ENCODE data around the gene ZNF281.

The ZNF281 gene

GRCh38 chr1:200391747-200392146 is 18.1 kb downstream of the ZNF281 start:
- no peak for DNase-seq (ENCODE audit: low spot score)

- no peak for DNase-seq (ENCODE audit: low spot score)
These were observed 21.0 kb downstream of the ZNF281 start for GRCh38 chr1:200388791-200389190.

GRCh38 chr1:200386416-200386815 is 23.4 kb downstream of the ZNF281 start:
- DNase-seq (ENCODE audit: low spot score) = no peak

GRCh38 chr1:200384818-200385390 is 24.9 kb downstream of the ZNF281 start:
- no peak for DNase-seq (ENCODE audit: low spot score)

- no peak for DNase-seq (ENCODE audit: low spot score)
These were observed 28.4 kb downstream of the ZNF281 start for GRCh38 chr1:200381256-200381984.

- no peak for DNase-seq (ENCODE audit: low spot score)
These were observed 29.2 kb downstream of the ZNF281 start for GRCh38 chr1:200380589-200381021.

- no peak for DNase-seq (ENCODE audit: low spot score)
These were observed 29.8 kb downstream of the ZNF281 start for GRCh38 chr1:200379940-200380588.

GRCh38 chr1:200379432-200379757 is 30.4 kb downstream of the ZNF281 start:
- DNase-seq (ENCODE audit: low spot score) = peak; percentile 98

GRCh38 chr1:200378096-200378495 is 31.7 kb downstream of the ZNF281 start:
- no peak for DNase-seq (ENCODE audit: low spot score)

- DNase-seq (ENCODE audit: low spot score) = peak; percentile 51
These were observed 33.3 kb downstream of the ZNF281 start for GRCh38 chr1:200376528-200376927.

GRCh38 chr1:200374569-200375295 is 35.1 kb downstream of the ZNF281 start:
- peak; percentile 76 for DNase-seq (ENCODE audit: low spot score)

GRCh38 chr1:200373811-200374231 is 36.0 kb downstream of the ZNF281 start:
- no peak for DNase-seq (ENCODE audit: low spot score)

- no peak for DNase-seq (ENCODE audit: low spot score)
These were observed 37.0 kb downstream of the ZNF281 start for GRCh38 chr1:200372885-200373181.

GRCh38 chr1:200372095-200372884 is 37.5 kb downstream of the ZNF281 start:
- DNase-seq (ENCODE audit: low spot score) = peak; percentile 82

GRCh38 chr1:200369706-200370105 is 40.1 kb downstream of the ZNF281 start:
- DNase-seq (ENCODE audit: low spot score) = no peak

GRCh38 chr1:200369131-200369530 is 40.7 kb downstream of the ZNF281 start:
- no peak for DNase-seq (ENCODE audit: low spot score)

- no peak for DNase-seq (ENCODE audit: low spot score)
These were observed 41.3 kb downstream of the ZNF281 start for GRCh38 chr1:200368556-200368955.

- peak; percentile 75 for DNase-seq (ENCODE audit: low spot score)
These were observed 41.8 kb downstream of the ZNF281 start for GRCh38 chr1:200367841-200368534.

- peak; percentile 45 for DNase-seq (ENCODE audit: low spot score)
These were observed 43.1 kb downstream of the ZNF281 start for GRCh38 chr1:200366577-200367253.

GRCh38 chr1:200365897-200366426 is 43.9 kb downstream of the ZNF281 start:
- DNase-seq (ENCODE audit: low spot score) = no peak

GRCh38 chr1:200364831-200365230 is 45.0 kb downstream of the ZNF281 start:
- peak; percentile 37 for DNase-seq (ENCODE audit: low spot score)
